ENCODE results near the gene TCF4. TPM values are rescaled to one million over a fixed set of nuclear protein-coding genes. Genes with fewer than 3 reads are reported as not detected.
A peak's percentile ranks its signal among the peaks of the same experiment; 100 is the strongest.

TCF4 gene
- 10 to 100 TPM; 30.3 to 51.1 (median 40.1) TPM for total RNA-seq

DNA sequence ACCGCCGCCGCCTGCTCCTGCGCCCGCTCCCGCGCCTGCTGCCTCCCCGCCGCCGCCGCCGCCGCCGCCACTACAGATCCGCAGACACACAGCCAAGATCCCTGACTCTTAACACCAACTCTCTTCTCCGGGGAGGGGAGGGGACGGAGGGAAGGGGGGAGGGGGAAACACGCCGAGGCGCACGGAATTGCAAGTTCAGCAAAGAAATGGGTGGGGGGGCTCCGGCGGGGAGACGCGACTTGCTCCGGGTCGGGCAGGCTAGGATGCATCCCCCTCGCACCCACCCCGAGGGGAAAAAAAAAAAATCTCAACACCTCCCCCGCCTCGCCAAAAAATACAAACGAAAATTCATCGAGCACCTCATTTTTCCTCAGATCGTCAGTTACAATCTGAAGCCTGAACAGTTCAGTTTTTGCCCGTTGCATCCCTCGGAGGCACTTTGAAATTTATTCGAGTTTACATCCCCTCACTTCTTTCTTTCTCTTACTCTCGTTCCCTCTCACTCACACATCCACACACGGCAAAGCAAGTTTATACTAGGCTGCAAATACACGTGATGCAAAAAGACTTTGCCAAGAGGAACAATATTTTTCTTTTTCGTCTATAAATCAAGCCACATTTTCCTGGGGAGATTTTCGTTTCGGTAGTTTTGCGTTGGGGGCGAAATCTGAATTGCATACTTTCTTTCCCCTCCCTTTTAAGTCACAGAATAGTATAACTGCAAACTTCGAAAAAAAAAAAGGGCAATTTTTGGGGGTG, at the start of gene TCF4:
Gene TCF4, minus strand, starts transcription at position 82 of the 759 bp plus-strand sequence. CDS start 1,076 bp downstream, outside the sequence.
- TF ChIP-seq POLR2AphosphoS5 (IDR thresholded peaks at IDR 0.05) (peak in 2 of 3 donors; percentile 14 to 27), EP300 (IDR thresholded peaks at IDR 0.05; ENCODE audit: low read depth) (no peak), POLR2A (IDR thresholded peaks at IDR 0.05) (no peak)
- TF ChIP-seq, protein P1, sequence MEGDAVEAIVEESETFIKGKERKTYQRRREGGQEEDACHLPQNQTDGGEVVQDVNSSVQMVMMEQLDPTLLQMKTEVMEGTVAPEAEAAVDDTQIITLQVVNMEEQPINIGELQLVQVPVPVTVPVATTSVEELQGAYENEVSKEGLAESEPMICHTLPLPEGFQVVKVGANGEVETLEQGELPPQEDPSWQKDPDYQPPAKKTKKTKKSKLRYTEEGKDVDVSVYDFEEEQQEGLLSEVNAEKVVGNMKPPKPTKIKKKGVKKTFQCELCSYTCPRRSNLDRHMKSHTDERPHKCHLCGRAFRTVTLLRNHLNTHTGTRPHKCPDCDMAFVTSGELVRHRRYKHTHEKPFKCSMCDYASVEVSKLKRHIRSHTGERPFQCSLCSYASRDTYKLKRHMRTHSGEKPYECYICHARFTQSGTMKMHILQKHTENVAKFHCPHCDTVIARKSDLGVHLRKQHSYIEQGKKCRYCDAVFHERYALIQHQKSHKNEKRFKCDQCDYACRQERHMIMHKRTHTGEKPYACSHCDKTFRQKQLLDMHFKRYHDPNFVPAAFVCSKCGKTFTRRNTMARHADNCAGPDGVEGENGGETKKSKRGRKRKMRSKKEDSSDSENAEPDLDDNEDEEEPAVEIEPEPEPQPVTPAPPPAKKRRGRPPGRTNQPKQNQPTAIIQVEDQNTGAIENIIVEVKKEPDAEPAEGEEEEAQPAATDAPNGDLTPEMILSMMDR (IDR thresholded peaks at IDR 0.05): no peak
- DNase-seq: peak; percentile 30
- 3% methylated on average over 14 to 46 of the region's 46 CpGs for WGBS, 2 donors (ENCODE audit: low coverage in 1 of 2)
- Histone ChIP-seq H3K36me3 (no peaks in the 10 kb centered on the region), H3K9me3 (no peaks in the 10 kb centered on the region), H3K27ac (peak within 1 kb of the TSS; percentile 83 to 92 (median 88)), H3K27me3 (peaks cover 31% of the 10 kb centered on the region), H3K4me3 (peak within 1 kb of the TSS; percentile 48 to 69 (median 64)), H3K4me1 (peaks cover 0 to 34% (median 5%) of the 10 kb centered on the region in 4 donors)
- in situ Hi-C loops (cut with MboI; ENCODE audit: low pct_ligation_motif_present in 1 of 4, low pct_unique_long_range_greater_than_20kb in 1 of 4, low sequenced_read_pairs in 3 of 4) (loop anchor here in 3 of 4 donors (10.0 to 25.0 kb wide), 5 partner anchors 173 to 351 kb away; no protein-coding TSS in a partner anchor), intact Hi-C loops (cut with DNase I; ENCODE audit: low total_unique reads) (loop anchor here (5.0 to 10.0 kb wide), 3 partner anchors 113 to 363 kb away; no protein-coding TSS in a partner anchor)

- H3K27me3 ChIP-seq: no peaks in the 10 kb centered on the region
- peaks cover 0 to 6% of the 10 kb centered on the region in 2 donors for H3K9me3 ChIP-seq
- H3K27ac ChIP-seq: no peak overlapping the region
- H3K36me3 ChIP-seq: no peaks in the 10 kb centered on the region
- no peak for TF ChIP-seq POLR2AphosphoS5 (IDR thresholded peaks at IDR 0.05)
- no peak for TF ChIP-seq EP300 (IDR thresholded peaks at IDR 0.05; ENCODE audit: low read depth)
- no peak for TF ChIP-seq POLR2A (IDR thresholded peaks at IDR 0.05)
- TF ChIP-seq, protein P1 (IDR thresholded peaks at IDR 0.05): no peak
- WGBS, 2 donors (ENCODE audit: low coverage in 1 of 2): 62% methylated on average over 6 to 8 of the region's 8 CpGs
- intact Hi-C loops (cut with DNase I; ENCODE audit: low total_unique reads) (no loop called here), in situ Hi-C loops (cut with MboI; ENCODE audit: low pct_ligation_motif_present in 1 of 4, low pct_unique_long_range_greater_than_20kb in 1 of 4, low sequenced_read_pairs in 3 of 4) (no loop called here)
- H3K4me1 ChIP-seq: no peaks in the 10 kb centered on the region
- DNase-seq: no peak
- H3K4me3 ChIP-seq: no peak overlapping the region
These were observed 49.2 kb upstream of the TCF4 start for GRCh38 chr18:55637204-55637603.

GRCh38 chr18:55635439-55635838, 47.4 kb upstream of the TCF4 start:
- Histone ChIP-seq H3K36me3 (no peaks in the 10 kb centered on the region), H3K4me3 (no peak overlapping the region), H3K27me3 (no peaks in the 10 kb centered on the region), H3K27ac (no peak overlapping the region), H3K4me1 (no peaks in the 10 kb centered on the region), H3K9me3 (no peaks in the 10 kb centered on the region)
- DNase-seq: no peak
- in situ Hi-C loops (cut with MboI; ENCODE audit: low pct_ligation_motif_present in 1 of 4, low pct_unique_long_range_greater_than_20kb in 1 of 4, low sequenced_read_pairs in 3 of 4) (no loop called here), intact Hi-C loops (cut with DNase I; ENCODE audit: low total_unique reads) (no loop called here)
- 17 to 50% methylated on average over 2 of the region's 2 CpGs for WGBS, 2 donors (ENCODE audit: low coverage in 1 of 2)
- TF ChIP-seq EP300 (IDR thresholded peaks at IDR 0.05; ENCODE audit: low read depth): no peak
- no peak for TF ChIP-seq POLR2A (IDR thresholded peaks at IDR 0.05)
- TF ChIP-seq, protein P1 (IDR thresholded peaks at IDR 0.05): no peak
- TF ChIP-seq POLR2AphosphoS5 (IDR thresholded peaks at IDR 0.05): no peak

DNA sequence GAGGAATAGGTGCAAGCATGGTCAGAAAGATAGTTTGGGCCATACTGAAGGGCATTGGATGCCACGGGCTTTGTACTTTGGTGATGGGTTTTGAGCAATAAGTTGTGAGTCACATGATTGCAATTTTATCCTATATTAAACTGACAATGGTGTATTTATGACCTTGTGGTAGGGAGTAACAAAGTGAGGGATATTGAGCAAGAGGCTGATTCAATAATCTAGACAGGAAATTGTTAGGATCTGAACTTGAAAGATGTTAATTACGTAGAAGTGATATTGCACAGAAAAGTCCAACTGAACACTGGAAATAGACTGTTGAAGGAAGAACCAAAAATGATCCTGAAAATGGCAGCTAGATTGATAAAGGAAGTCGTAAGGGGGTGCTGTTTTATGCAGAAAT, 46.6 kb upstream of the TCF4 start:
- Histone ChIP-seq H3K4me1 (no peaks in the 10 kb centered on the region), H3K9me3 (no peaks in the 10 kb centered on the region), H3K36me3 (no peaks in the 10 kb centered on the region), H3K4me3 (no peak overlapping the region), H3K27me3 (no peaks in the 10 kb centered on the region), H3K27ac (no peak overlapping the region)
- in situ Hi-C loops (cut with MboI; ENCODE audit: low pct_ligation_motif_present in 1 of 4, low pct_unique_long_range_greater_than_20kb in 1 of 4, low sequenced_read_pairs in 3 of 4): no loop called here
- DNase-seq: no peak
- 66 to 73% methylated on average over 3 of the region's 3 CpGs for WGBS, 2 donors (ENCODE audit: low coverage in 1 of 2)
- intact Hi-C loops (cut with DNase I; ENCODE audit: low total_unique reads): no loop called here
- TF ChIP-seq, protein P1 (IDR thresholded peaks at IDR 0.05): no peak
- TF ChIP-seq POLR2AphosphoS5 (IDR thresholded peaks at IDR 0.05): no peak
- no peak for TF ChIP-seq POLR2A (IDR thresholded peaks at IDR 0.05)
- no peak for TF ChIP-seq EP300 (IDR thresholded peaks at IDR 0.05; ENCODE audit: low read depth)
